Pancreas (tissue), 10 donors: ENCODE measurements around the gene CNPY3. TPM values are rescaled to one million over a fixed set of nuclear protein-coding genes. Genes with fewer than 3 reads are reported as not detected.

Experiments
- ATAC-seq, 4 donors: fragments of 200-7000 bp; cut with Tn5 transposase; one replicate each; pipeline versions ENCODE4 v1.8.0 to v1.9.1; 2020; ENCODE audit warnings: mild to moderate bottlenecking in 4 of 4, moderate library complexity in 4 of 4
- DNase-seq, 6 donors: peaks; one replicate each; pipeline ENCODE4 v3.0.0-alpha.2; 2020
- FAIRE-seq: peaks from 2 replicates; lab custom pipeline; 2012; peaks lifted over from hg19 to GRCh38; lab: Jason Lieb, UNC
- H3K27ac ChIP-seq, 4 donors: fragments of 200-600 bp; sonication (generic); 1 replicate in 3 of 4; 2 replicates in 1 of 4; pipeline versions ENCODE4 v1.5.0 to v1.8.0; 2020
- H3K27me3 ChIP-seq, 4 donors: fragments of 200-600 bp; one replicate each; pipeline ENCODE4 v1.8.0; 2021
- H3K36me3 ChIP-seq, 3 donors: fragments of 200-600 bp; sonication (generic) in 1 of 3; one replicate each; pipeline versions ENCODE4 v1.5.0 to v1.8.0; 2020 to 2021
- H3K4me1 ChIP-seq, 3 donors: fragments of 200-600 bp; one replicate each; pipeline ENCODE4 v1.8.0; 2021
- H3K4me3 ChIP-seq, 4 donors: fragments of 200-600 bp; sonication (generic) in 2 of 4; one replicate each; pipeline versions ENCODE4 v1.5.0 to v1.8.0; 2020 to 2021
- H3K9me3 ChIP-seq, 4 donors: fragments of 200-600 bp; one replicate each; pipeline ENCODE4 v1.8.0; 2021
- CTCF ChIP-seq, 4 donors: fragments of 200-600 bp; sonication (generic) in 3 of 4; IDR thresholded peaks; one replicate each; pipeline versions ENCODE4 v1.5.0 to v1.8.0; 2021; ENCODE audit warnings: antibody characterized with exemption in 4 of 4
- whole genome bisulfite sequencing, 2 donors: extraction: QIAGEN DNeasy Blood & Tissue Kit; methylation state at CpG; one replicate each; pipeline ENCODE4 v1.1.7; 2013; 5-methylcytosine and 5-hydroxymethylcytosine counted together
- intact Hi-C, 3 donors: fragments of 100-400 bp; cut with DNase I; formaldehyde crosslinking; loops; one replicate each; pipeline versions ENCODE4 v1.11.1 to v1.14.2; 2022
- polyA plus RNA-seq, 2 donors: library from polyadenylated mRNA; stranded (reverse); fragments of 200-250 nt; gene quantifications; one replicate each; pipeline ENCODE4 v1.2.3, GENCODE V29; 2013
- total RNA-seq, 6 donors: library from RNA; stranded (reverse); fragmentation: NEBNext Ultra II Directional in 4 of 6; extraction: Animal tissue kit (Norgen Biotek cat#: 25700) in 4 of 6; gene quantifications; one replicate each; pipeline versions ENCODE4 v1.2.1 to v1.2.4, GENCODE V29; 2021 to 2023
- donor health status: healthy with polysubstance abuse.
- donor health status: DM: no; HTN: no; CAD: no; lungs with moderate emphysema.
- donor health status: DM: no; HTN: no; CAD: no.
- donor health status: control.
- donor health status: control.
- donor health status: Bipolar disorder and iron deficiency.
- donor health status: DM: yes; HTN: yes; CAD: no.
- donor health status: DM: no; HTN: no; CAD: no.
- donor health status: DM: no; HTN: no; CAD: no.
- donor health status: DM: yes; HTN: yes; CAD: no.

The CNPY3 gene
- total and polyA plus RNA-seq, 8 donors, result 28.3 to 59.7 (median 38.1) TPM

GRCh38 chr6:42974919-42975505 is 45.7 kb downstream of the CNPY3 start:
- Histone ChIP-seq H3K27ac (no peak overlapping the region), H3K9me3 (no peaks in the 10 kb centered on the region), H3K4me1 (peaks cover 0 to 21% (median 0%) of the 10 kb centered on the region in 3 donors), H3K27me3 (no peaks in the 10 kb centered on the region), H3K36me3 (no peaks in the 10 kb centered on the region), H3K4me3 (no peak overlapping the region)
- FAIRE-seq, result no peak
- ATAC-seq, result no peak
- TF ChIP-seq CTCF (IDR thresholded peaks at IDR 0.05), result no peak
- intact Hi-C loops, result no loop called here
- DNase-seq, result no peak
- WGBS, 2 donors, result 69 to 74% methylated on average over 5 of the region's 5 CpGs

GRCh38 chr6:42978487-42978838 is 49.2 kb downstream of the CNPY3 start:
- no peaks in the 10 kb centered on the region for H3K27me3 ChIP-seq
- FAIRE-seq (no peak), ATAC-seq (peak in 3 of 4 donors; percentile 16 to 40 (median 36)), DNase-seq (peak in 4 of 6 donors; percentile 41 to 88 (median 68))
- H3K4me1 ChIP-seq, result peaks cover 0 to 22% (median 0%) of the 10 kb centered on the region in 3 donors
- peak overlapping the region; percentile 70 to 95 (median 84) for H3K4me3 ChIP-seq
- peak overlapping the region; percentile 70 to 91 (median 74) for H3K27ac ChIP-seq
- intact Hi-C loops, result no loop called here
- WGBS, 2 donors, result 0 to 1% methylated on average over 12 to 28 of the region's 28 CpGs
- H3K36me3 ChIP-seq, result no peaks in the 10 kb centered on the region
- no peaks in the 10 kb centered on the region for H3K9me3 ChIP-seq
- no peak for TF ChIP-seq CTCF (IDR thresholded peaks at IDR 0.05)

GRCh38 chr6:42978839-42979522 is 49.7 kb downstream of the CNPY3 start, which contains the start of gene PEX6:
TSS of gene PEX6 (minus strand) at chr6:42979181. CDS start at chr6:42979150, 31 bp downstream.
- no peaks in the 10 kb centered on the region for H3K27me3 ChIP-seq
- 0 to 1% methylated on average over 56 to 59 of the region's 59 CpGs for WGBS, 2 donors

GRCh38 chr6:42979523-42980177 is 50.4 kb downstream of the CNPY3 start:
- TF ChIP-seq CTCF (IDR thresholded peaks at IDR 0.05), result no peak
- WGBS, 2 donors, result 46 to 51% methylated on average over 9 of the region's 9 CpGs
- H3K36me3 ChIP-seq, result no peaks in the 10 kb centered on the region
- H3K27me3 ChIP-seq, result no peaks in the 10 kb centered on the region
- ATAC-seq (peak in 2 of 4 donors; percentile 5 to 6), DNase-seq (no peak), FAIRE-seq (no peak)
- no peaks in the 10 kb centered on the region for H3K9me3 ChIP-seq
- H3K4me3 ChIP-seq, result peak overlapping the region; percentile 70 to 95 (median 84)
- peak overlapping the region; percentile 70 to 91 (median 74) for H3K27ac ChIP-seq
- peaks cover 0 to 22% (median 0%) of the 10 kb centered on the region in 3 donors for H3K4me1 ChIP-seq
- intact Hi-C loops, result no loop called here

More at GRCh38 chr6:42978839-42979522, 49.7 kb downstream of the CNPY3 start, which contains the start of gene PEX6:
- no peak for TF ChIP-seq CTCF (IDR thresholded peaks at IDR 0.05)
- DNase-seq (peak; percentile 86 to 96 (median 89)), FAIRE-seq (no peak), ATAC-seq (peak; percentile 92 to 95 (median 94))
- no peaks in the 10 kb centered on the region for H3K9me3 ChIP-seq
- H3K4me3 ChIP-seq, result peak within 1 kb of the TSS; percentile 70 to 95 (median 84)
- peak within 1 kb of the TSS; percentile 70 to 91 (median 74) for H3K27ac ChIP-seq
- intact Hi-C loops, result no loop called here
- no peaks in the 10 kb centered on the region for H3K36me3 ChIP-seq
- H3K4me1 ChIP-seq, result peaks cover 0 to 22% (median 0%) of the 10 kb centered on the region in 3 donors
